ENCODE measurements around the gene NACC2.

DNA sequence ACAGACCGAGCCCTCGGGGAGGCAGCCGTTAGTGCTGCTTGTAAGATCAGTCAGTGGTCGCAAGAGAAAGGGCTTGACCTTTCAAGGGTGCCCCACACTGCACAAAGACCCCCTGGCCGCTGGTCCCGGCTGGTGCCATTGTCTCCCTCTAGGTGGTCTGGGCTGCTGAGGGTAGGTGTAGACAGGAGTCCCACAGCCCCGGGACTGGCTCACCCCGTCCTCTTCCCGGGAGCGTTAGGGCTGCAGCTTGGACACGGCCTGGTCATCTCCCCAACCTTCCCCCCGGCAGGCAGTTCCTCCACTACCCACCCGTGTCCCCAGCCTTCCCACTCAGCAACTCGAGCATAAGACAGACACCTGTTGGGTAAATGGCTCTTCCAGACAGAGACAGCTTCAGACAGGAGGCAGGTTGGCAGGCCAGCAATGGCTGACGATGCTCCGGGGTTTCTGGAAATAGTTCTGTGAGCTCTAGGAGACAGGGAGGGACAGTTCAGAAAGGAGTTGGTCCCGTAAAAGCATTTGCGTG is 38.9 kb upstream of the NACC2 start:
- no peak for TF ChIP-seq CREB1 (IDR thresholded peaks at IDR 0.05)
- TF ChIP-seq, protein P1, sequence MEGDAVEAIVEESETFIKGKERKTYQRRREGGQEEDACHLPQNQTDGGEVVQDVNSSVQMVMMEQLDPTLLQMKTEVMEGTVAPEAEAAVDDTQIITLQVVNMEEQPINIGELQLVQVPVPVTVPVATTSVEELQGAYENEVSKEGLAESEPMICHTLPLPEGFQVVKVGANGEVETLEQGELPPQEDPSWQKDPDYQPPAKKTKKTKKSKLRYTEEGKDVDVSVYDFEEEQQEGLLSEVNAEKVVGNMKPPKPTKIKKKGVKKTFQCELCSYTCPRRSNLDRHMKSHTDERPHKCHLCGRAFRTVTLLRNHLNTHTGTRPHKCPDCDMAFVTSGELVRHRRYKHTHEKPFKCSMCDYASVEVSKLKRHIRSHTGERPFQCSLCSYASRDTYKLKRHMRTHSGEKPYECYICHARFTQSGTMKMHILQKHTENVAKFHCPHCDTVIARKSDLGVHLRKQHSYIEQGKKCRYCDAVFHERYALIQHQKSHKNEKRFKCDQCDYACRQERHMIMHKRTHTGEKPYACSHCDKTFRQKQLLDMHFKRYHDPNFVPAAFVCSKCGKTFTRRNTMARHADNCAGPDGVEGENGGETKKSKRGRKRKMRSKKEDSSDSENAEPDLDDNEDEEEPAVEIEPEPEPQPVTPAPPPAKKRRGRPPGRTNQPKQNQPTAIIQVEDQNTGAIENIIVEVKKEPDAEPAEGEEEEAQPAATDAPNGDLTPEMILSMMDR (IDR thresholded peaks at IDR 0.05; ENCODE audit: control extremely low read depth in 1 of 3, insufficient read depth in 1 of 3, low read depth in 1 of 3, low read length in 3 of 3), result no peak
- TF ChIP-seq TCF12 (IDR thresholded peaks at IDR 0.05; ENCODE audit: low read depth, low read length), result no peak
- no peak for TF ChIP-seq RAD21 (IDR thresholded peaks at IDR 0.05 in 1 of 2, conservative IDR thresholded peaks at IDR 0.05 in 1 of 2; ENCODE audit: low read depth in 2 of 2, low read length in 2 of 2)
- no peak for TF ChIP-seq POLR2A (IDR thresholded peaks at IDR 0.05; ENCODE audit: control extremely low read depth in 1 of 2, low read depth in 2 of 2, low read length in 2 of 2)
- TF ChIP-seq MAX (IDR thresholded peaks at IDR 0.05), result no peak
- no peak for TF ChIP-seq SIN3A (conservative IDR thresholded peaks at IDR 0.05 in 1 of 2, IDR thresholded peaks at IDR 0.05 in 1 of 2; ENCODE audit: low read depth in 1 of 2, low read length in 2 of 2)
- TF ChIP-seq NRF1 (IDR thresholded peaks at IDR 0.05; ENCODE audit: low read depth, low read length), result no peak
- no peak for TF ChIP-seq CHD2 (IDR thresholded peaks at IDR 0.05; ENCODE audit: low read length)
- no peak for TF ChIP-seq KDM5A (IDR thresholded peaks at IDR 0.05; ENCODE audit: low read length)
- no peak for TF ChIP-seq RXRA (IDR thresholded peaks at IDR 0.05; ENCODE audit: insufficient read depth, low read depth, low read length)
- no peak for TF ChIP-seq SP1 (IDR thresholded peaks at IDR 0.05; ENCODE audit: low read depth, low read length)
- no peak for TF ChIP-seq TAF7 (optimal IDR thresholded peaks at IDR 0.05; ENCODE audit: borderline replicate concordance, low read depth, low read length)
